ENCODE results near the gene EGR2. TPM values are rescaled to one million over a fixed set of nuclear protein-coding genes. Genes with fewer than 3 reads are reported as not detected.

EGR2 gene
- total RNA-seq, 1 donor from 2014 or later = 16.9 TPM

- H3K27me3 Mint-ChIP-seq (ENCODE audit: low read depth) = peaks cover 24% of the 10 kb centered on the region
- H3K4me1 Mint-ChIP-seq = no peaks in the 10 kb centered on the region
- no peak overlapping the region for H3K4me3 Mint-ChIP-seq
- no peaks in the 10 kb centered on the region for H3K36me3 Mint-ChIP-seq
- no peak for TF ChIP-seq CTCF (IDR thresholded peaks at IDR 0.05; ENCODE audit: unreplicated experiment)
- no peak for DNase-seq (ENCODE audit: low spot score in 2 of 2, unreplicated experiment in 2 of 2)
- peaks cover 7% of the 10 kb centered on the region for H3K9me3 Mint-ChIP-seq
- H3K27ac Mint-ChIP-seq = no peak overlapping the region
Observed at GRCh38 chr10:62831346-62831745, 15.2 kb upstream of the EGR2 start.

GRCh38 chr10:62830679-62831078, 14.5 kb upstream of the EGR2 start:
- no peak for TF ChIP-seq CTCF (IDR thresholded peaks at IDR 0.05; ENCODE audit: unreplicated experiment)
- Mint-ChIP-seq H3K36me3 (no peaks in the 10 kb centered on the region), H3K4me1 (no peaks in the 10 kb centered on the region), H3K27me3 (ENCODE audit: low read depth) (peaks cover 29% of the 10 kb centered on the region), H3K4me3 (no peak overlapping the region), H3K9me3 (peaks cover 7% of the 10 kb centered on the region), H3K27ac (no peak overlapping the region)
- no peak for DNase-seq (ENCODE audit: low spot score in 2 of 2, unreplicated experiment in 2 of 2)

- no peak for DNase-seq (ENCODE audit: low spot score in 2 of 2, unreplicated experiment in 2 of 2)
- no peak overlapping the region for H3K27ac Mint-ChIP-seq
- H3K4me3 Mint-ChIP-seq = no peak overlapping the region
- peaks cover 7% of the 10 kb centered on the region for H3K9me3 Mint-ChIP-seq
- no peaks in the 10 kb centered on the region for H3K4me1 Mint-ChIP-seq
- peaks cover 36% of the 10 kb centered on the region for H3K27me3 Mint-ChIP-seq (ENCODE audit: low read depth)
- no peak for TF ChIP-seq CTCF (IDR thresholded peaks at IDR 0.05; ENCODE audit: unreplicated experiment)
- H3K36me3 Mint-ChIP-seq = no peaks in the 10 kb centered on the region
Observed at GRCh38 chr10:62829622-62830021, 13.5 kb upstream of the EGR2 start.

- TF ChIP-seq CTCF (IDR thresholded peaks at IDR 0.05; ENCODE audit: unreplicated experiment) = no peak
- Mint-ChIP-seq H3K27ac (no peak overlapping the region), H3K36me3 (no peaks in the 10 kb centered on the region), H3K27me3 (ENCODE audit: low read depth) (peaks cover 57% of the 10 kb centered on the region), H3K9me3 (no peaks in the 10 kb centered on the region), H3K4me1 (no peaks in the 10 kb centered on the region), H3K4me3 (no peak overlapping the region)
- DNase-seq (ENCODE audit: low spot score in 2 of 2, unreplicated experiment in 2 of 2) = no peak
Observed at GRCh38 chr10:62826273-62826672, 10.1 kb upstream of the EGR2 start.

GRCh38 chr10:62820586-62820985, 4.4 kb upstream of the EGR2 start:
- no peak for TF ChIP-seq CTCF (IDR thresholded peaks at IDR 0.05; ENCODE audit: unreplicated experiment)
- DNase-seq (ENCODE audit: low spot score in 2 of 2, unreplicated experiment in 2 of 2) = no peak
- no peaks in the 10 kb centered on the region for H3K9me3 Mint-ChIP-seq
- H3K4me3 Mint-ChIP-seq = no peak overlapping the region
- H3K27ac Mint-ChIP-seq = no peak overlapping the region
- no peaks in the 10 kb centered on the region for H3K36me3 Mint-ChIP-seq
- H3K27me3 Mint-ChIP-seq (ENCODE audit: low read depth) = peaks cover 87% of the 10 kb centered on the region
- H3K4me1 Mint-ChIP-seq = peaks cover 27% of the 10 kb centered on the region
